SK-N-SH treated with all-trans-retinoic acid at 6 μM for 48 hours (cell line): ENCODE measurements around the gene UVSSA.

Source experiments
- ARNTL ChIP-seq: fragments of 450-650 bp; formaldehyde crosslinking; IDR thresholded peaks from 2 replicates; pipeline ENCODE4 v1.5.0; 2020; ENCODE audit warnings: low read depth, mild to moderate bottlenecking, moderate library complexity, borderline replicate concordance
- PATZ1 ChIP-seq: fragments of 250-450 bp; sonication (Bioruptor Pico); IDR thresholded peaks from 2 replicates; pipeline ENCODE4 v1.8.0; 2020; ENCODE audit warnings: mild to moderate bottlenecking, moderate library complexity, borderline replicate concordance

- TF ChIP-seq PATZ1 (CRISPR knock-in tag) = no peak
- TF ChIP-seq ARNTL = no peak
These were observed 32.4 kb downstream of the UVSSA start for GRCh38 chr4:1379351-1379781.
